ENCODE results near the gene MAP2. TPM values are rescaled to one million over a fixed set of nuclear protein-coding genes. Genes with fewer than 3 reads are reported as not detected.

Gene MAP2
- total RNA-seq, 1 experiment from 2014 or later: 40.2 TPM

DNA sequence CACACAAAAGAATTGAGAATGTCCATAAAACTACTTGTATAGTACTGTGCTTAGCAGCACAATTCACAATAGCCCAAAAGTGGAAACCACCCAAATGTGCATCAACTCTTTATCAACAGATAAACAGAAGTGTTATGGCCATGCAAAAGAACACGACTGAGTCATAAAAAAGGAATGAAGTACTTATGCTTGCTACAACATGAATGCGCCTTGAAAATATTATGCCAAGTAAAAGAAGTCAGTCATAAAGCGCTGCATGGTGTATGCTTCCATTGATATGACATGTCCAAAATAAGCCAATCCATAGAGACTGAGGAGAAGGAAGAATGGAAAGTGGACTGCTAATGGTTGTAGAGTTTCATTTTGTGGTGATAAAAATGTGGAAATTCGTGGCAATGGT is 12.1 kb upstream of the MAP2 start:
- intact Hi-C loops (cut with micrococcal nuclease): no loop called here
- Mint-ChIP-seq H3K4me3 (ENCODE audit: unreplicated experiment) (no peak overlapping the region), H3K36me3 (ENCODE audit: insufficient read depth, unreplicated experiment) (no peaks in the 10 kb centered on the region), H3K27ac (ENCODE audit: low read depth, unreplicated experiment) (no peak overlapping the region), H3K27me3 (ENCODE audit: insufficient read depth, unreplicated experiment) (no peaks in the 10 kb centered on the region), H3K9me3 (ENCODE audit: unreplicated experiment) (no peaks in the 10 kb centered on the region), H3K4me1 (ENCODE audit: insufficient read depth, unreplicated experiment) (peaks cover 6% of the 10 kb centered on the region)
- DNase-seq (ENCODE audit: unreplicated experiment): peak; percentile 20
- ChIA-PET CTCF (interaction anchor here (1.0 to 1.5 kb wide), 3 partner anchors 12 to 206 kb away, joined by 3 to 4 read pairs (median 4); no protein-coding TSS in a partner anchor), POLR2A (no interaction called here)
- TF ChIP-seq, protein P1, sequence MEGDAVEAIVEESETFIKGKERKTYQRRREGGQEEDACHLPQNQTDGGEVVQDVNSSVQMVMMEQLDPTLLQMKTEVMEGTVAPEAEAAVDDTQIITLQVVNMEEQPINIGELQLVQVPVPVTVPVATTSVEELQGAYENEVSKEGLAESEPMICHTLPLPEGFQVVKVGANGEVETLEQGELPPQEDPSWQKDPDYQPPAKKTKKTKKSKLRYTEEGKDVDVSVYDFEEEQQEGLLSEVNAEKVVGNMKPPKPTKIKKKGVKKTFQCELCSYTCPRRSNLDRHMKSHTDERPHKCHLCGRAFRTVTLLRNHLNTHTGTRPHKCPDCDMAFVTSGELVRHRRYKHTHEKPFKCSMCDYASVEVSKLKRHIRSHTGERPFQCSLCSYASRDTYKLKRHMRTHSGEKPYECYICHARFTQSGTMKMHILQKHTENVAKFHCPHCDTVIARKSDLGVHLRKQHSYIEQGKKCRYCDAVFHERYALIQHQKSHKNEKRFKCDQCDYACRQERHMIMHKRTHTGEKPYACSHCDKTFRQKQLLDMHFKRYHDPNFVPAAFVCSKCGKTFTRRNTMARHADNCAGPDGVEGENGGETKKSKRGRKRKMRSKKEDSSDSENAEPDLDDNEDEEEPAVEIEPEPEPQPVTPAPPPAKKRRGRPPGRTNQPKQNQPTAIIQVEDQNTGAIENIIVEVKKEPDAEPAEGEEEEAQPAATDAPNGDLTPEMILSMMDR (IDR thresholded peaks at IDR 0.05; ENCODE audit: unreplicated experiment): no peak
- BruUV-seq (replicated peaks): no TSS peak

DNA sequence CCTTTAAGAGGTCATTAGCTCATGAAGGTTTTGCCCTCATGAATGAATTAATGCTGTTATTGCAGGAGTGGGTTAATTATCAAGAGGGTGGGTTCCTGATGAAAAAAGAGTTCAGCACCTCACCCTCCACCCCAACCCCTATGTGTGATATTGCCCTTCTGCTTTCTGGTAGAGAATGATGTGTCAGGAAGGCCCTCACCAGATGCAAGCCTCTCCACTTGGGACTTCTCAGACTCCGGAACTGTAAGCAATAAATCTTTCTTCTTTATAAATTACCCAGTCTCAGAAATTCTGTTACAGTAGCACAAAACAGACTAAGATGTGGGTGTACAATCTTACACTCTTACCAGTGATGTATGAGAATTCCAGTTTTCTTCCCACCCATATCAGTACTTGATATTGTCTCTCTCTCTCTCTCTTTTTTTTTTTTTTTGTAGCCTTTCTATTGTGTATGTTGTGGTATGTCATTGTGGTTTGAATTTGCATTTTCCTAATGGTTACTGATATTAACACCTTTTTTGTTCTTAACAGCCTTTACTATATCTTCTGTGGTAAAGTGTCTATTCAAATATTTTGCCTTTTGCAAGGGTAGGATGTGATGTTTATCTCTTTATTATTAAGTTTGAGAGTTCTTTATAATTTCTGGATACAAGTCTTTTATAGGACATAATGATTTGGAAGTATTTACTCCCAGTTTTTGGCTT is 10.4 kb upstream of the MAP2 start:
- Mint-ChIP-seq H3K27ac (ENCODE audit: low read depth, unreplicated experiment) (no peak overlapping the region), H3K9me3 (ENCODE audit: unreplicated experiment) (no peaks in the 10 kb centered on the region), H3K36me3 (ENCODE audit: insufficient read depth, unreplicated experiment) (no peaks in the 10 kb centered on the region), H3K27me3 (ENCODE audit: insufficient read depth, unreplicated experiment) (no peaks in the 10 kb centered on the region), H3K4me3 (ENCODE audit: unreplicated experiment) (no peak overlapping the region), H3K4me1 (ENCODE audit: insufficient read depth, unreplicated experiment) (peaks cover 6% of the 10 kb centered on the region)
- no peak for DNase-seq (ENCODE audit: unreplicated experiment)
- CTCF ChIA-PET: interaction anchor here (1.4 to 2.2 kb wide), 3 partner anchors 10 to 79 kb away, joined by 4 to 9 read pairs (median 6); partner anchors contain the start of gene MAP2
- BruUV-seq (replicated peaks): no TSS peak
- TF ChIP-seq, protein P1 (IDR thresholded peaks at IDR 0.05; ENCODE audit: unreplicated experiment): no peak
- intact Hi-C loops (cut with micrococcal nuclease): no loop called here
- POLR2A ChIA-PET: no interaction called here

DNA sequence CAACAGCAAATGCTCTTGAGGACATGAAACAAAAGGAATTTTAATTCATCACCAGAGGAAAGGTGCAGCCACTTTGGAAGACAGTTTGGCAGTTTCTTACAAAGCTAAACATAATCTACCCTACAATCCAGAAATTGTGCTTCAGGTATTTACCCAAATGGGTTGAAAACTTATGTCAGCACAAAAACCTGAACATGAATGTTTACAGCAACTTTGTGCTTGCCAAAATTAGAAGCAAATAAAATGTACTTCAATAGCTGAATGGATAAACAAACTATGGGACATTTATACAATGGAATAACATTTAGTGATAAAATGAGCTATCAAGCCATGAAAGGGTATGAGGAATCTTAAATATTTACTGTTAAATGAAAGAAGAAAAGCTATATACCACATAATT is 6.9 kb upstream of the MAP2 start:
- Mint-ChIP-seq H3K4me3 (ENCODE audit: unreplicated experiment) (no peak overlapping the region), H3K9me3 (ENCODE audit: unreplicated experiment) (no peaks in the 10 kb centered on the region), H3K4me1 (ENCODE audit: insufficient read depth, unreplicated experiment) (peaks cover 1% of the 10 kb centered on the region), H3K27ac (ENCODE audit: low read depth, unreplicated experiment) (no peak overlapping the region), H3K27me3 (ENCODE audit: insufficient read depth, unreplicated experiment) (no peaks in the 10 kb centered on the region), H3K36me3 (ENCODE audit: insufficient read depth, unreplicated experiment) (no peaks in the 10 kb centered on the region)
- intact Hi-C loops (cut with micrococcal nuclease): no loop called here
- no peak for DNase-seq (ENCODE audit: unreplicated experiment)
- TF ChIP-seq, protein P1 (IDR thresholded peaks at IDR 0.05; ENCODE audit: unreplicated experiment): no peak
- ChIA-PET POLR2A (no interaction called here), CTCF (interaction anchor here (0.7 to 3.0 kb wide), 5 partner anchors 9 to 141 kb away, joined by 3 to 19 read pairs (median 4); no protein-coding TSS in a partner anchor)
- no TSS peak for BruUV-seq (replicated peaks)

DNA sequence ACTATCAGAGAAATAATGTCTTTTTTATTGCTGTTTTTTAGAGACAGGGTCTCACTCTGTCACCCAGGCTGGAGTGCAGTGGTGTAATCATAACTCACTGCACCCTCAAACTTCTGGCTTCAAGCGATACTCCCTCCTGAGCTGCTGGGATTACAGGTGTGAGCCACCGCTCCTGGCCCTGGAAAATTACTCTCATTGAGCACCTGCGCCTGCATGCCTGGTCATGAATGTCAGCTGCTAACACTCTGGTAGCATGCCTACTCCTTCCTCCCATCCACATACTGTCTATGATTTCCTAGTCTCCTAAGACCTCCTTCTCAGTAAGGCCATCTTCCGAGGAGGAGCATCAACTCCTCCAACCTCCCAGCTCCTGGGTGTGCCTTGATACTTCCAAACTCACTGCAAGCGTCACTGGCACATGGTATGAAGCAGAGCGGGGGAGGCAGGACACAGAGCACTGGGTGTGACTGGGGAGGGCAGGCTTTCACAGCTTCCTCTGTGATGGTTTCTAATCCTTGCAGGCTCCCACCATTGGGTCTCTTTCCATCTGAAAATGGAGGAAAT is 1.6 kb upstream of the MAP2 start:
- Mint-ChIP-seq H3K9me3 (ENCODE audit: unreplicated experiment) (no peaks in the 10 kb centered on the region), H3K36me3 (ENCODE audit: insufficient read depth, unreplicated experiment) (no peaks in the 10 kb centered on the region), H3K4me3 (ENCODE audit: unreplicated experiment) (no peak overlapping the region), H3K4me1 (ENCODE audit: insufficient read depth, unreplicated experiment) (peaks cover 18% of the 10 kb centered on the region), H3K27ac (ENCODE audit: low read depth, unreplicated experiment) (no peak overlapping the region), H3K27me3 (ENCODE audit: insufficient read depth, unreplicated experiment) (no peaks in the 10 kb centered on the region)
- POLR2A ChIA-PET: interaction anchor here (0.5 to 1.7 kb wide), 3 partner anchors 29 to 88 kb away, joined by 3 to 5 read pairs (median 3); no protein-coding TSS in a partner anchor
- intact Hi-C loops (cut with micrococcal nuclease): loop anchor here (5.0 kb wide), 1 partner anchor 40 kb away; no protein-coding TSS in a partner anchor
- BruUV-seq (replicated peaks): no TSS peak
- CTCF ChIA-PET: interaction anchor here (0.6 to 5.7 kb wide), 12 partner anchors 8 to 771 kb away, joined by 3 to 161 read pairs (median 7); no protein-coding TSS in a partner anchor
- TF ChIP-seq, protein P1 (IDR thresholded peaks at IDR 0.05; ENCODE audit: unreplicated experiment): no peak
- no peak for DNase-seq (ENCODE audit: unreplicated experiment)
